Left lung (tissue), 10 donors: ENCODE results near the gene CABLES1. TPM values are rescaled to one million over a fixed set of nuclear protein-coding genes. Genes with fewer than 3 reads are reported as not detected.

ENCODE experiments used
- ATAC-seq: fragments of 200-7000 bp; cut with Tn5 transposase; one replicate; pipeline ENCODE4 v1.9.1; 2020; ENCODE audit warnings: moderate library complexity
- DNase-seq, 4 donors: peaks; one replicate each; pipeline ENCODE4 v3.0.0-alpha.2; 2013 to 2020
- H3K27ac ChIP-seq, 2 donors: fragments of 200-600 bp; sonication (generic) in 1 of 2; one replicate each; pipeline versions ENCODE4 v1.5.0 to v1.8.0; 2020 to 2021
- H3K27me3 ChIP-seq, 2 donors: fragments of 200-600 bp; sonication (generic) in 1 of 2; one replicate each; pipeline versions ENCODE4 v1.5.0 to v1.8.0; 2020 to 2021
- H3K36me3 ChIP-seq, 2 donors: fragments of 200-600 bp; sonication (generic) in 1 of 2; one replicate each; pipeline versions ENCODE4 v1.5.0 to v1.8.0; 2020 to 2021
- H3K4me1 ChIP-seq, 2 donors: fragments of 200-600 bp; one replicate each; pipeline ENCODE4 v1.8.0; 2021
- H3K4me3 ChIP-seq, 2 donors: fragments of 200-600 bp; sonication (generic) in 1 of 2; one replicate each; pipeline versions ENCODE4 v1.5.0 to v1.8.0; 2020 to 2021; ENCODE audit warnings: mild to moderate bottlenecking in 1 of 2
- H3K9me3 ChIP-seq, 2 donors: fragments of 200-600 bp; sonication (generic) in 1 of 2; one replicate each; pipeline versions ENCODE4 v1.5.0 to v1.8.0; 2020 to 2021
- CTCF ChIP-seq, 2 donors: fragments of 200-600 bp; sonication (generic) in 1 of 2; IDR thresholded peaks; one replicate each; pipeline versions ENCODE4 v1.5.0 to v1.8.0; 2021; ENCODE audit warnings: antibody characterized with exemption in 2 of 2
- intact Hi-C, 2 donors: fragments of 100-400 bp; cut with DNase I; formaldehyde crosslinking; loops; one replicate each; pipeline versions ENCODE4 v1.11.2 to v1.14.2; 2022
- polyA plus RNA-seq, 6 donors: library from polyadenylated mRNA; unstranded; fragments of 120-200 nt; gene quantifications; one replicate each; pipeline ENCODE4 v1.2.1, GENCODE V29; 2013; ENCODE audit not compliant: insufficient read length in 6 of 6
- total RNA-seq, 2 donors: library from RNA; stranded (reverse); fragmentation: NEBNext Ultra II Directional; extraction: Animal tissue kit (Norgen Biotek cat#: 25700); gene quantifications; one replicate each; pipeline ENCODE4 v1.2.1, GENCODE V29; 2021
- donor health status: DM: no; HTN: yes; CAD: no.
- donor health status: DM: no; HTN: no; CAD: no.

Gene CABLES1
- total and polyA plus RNA-seq, 8 donors, result 21.9 to 84.5 (median 71.6) TPM

- no peak overlapping the region for H3K27ac ChIP-seq
- H3K4me3 ChIP-seq, result no peak overlapping the region
- no peak for DNase-seq
- H3K36me3 ChIP-seq, result peaks cover 0 to 9% of the 10 kb centered on the region in 2 donors
- H3K9me3 ChIP-seq, result no peaks in the 10 kb centered on the region
- no peak for ATAC-seq
- H3K4me1 ChIP-seq, result peaks cover 7 to 37% of the 10 kb centered on the region in 2 donors
- no peaks in the 10 kb centered on the region for H3K27me3 ChIP-seq
- no peak for TF ChIP-seq CTCF (IDR thresholded peaks at IDR 0.05)
- intact Hi-C loops, result no loop called here
Observed at GRCh38 chr18:23253630-23254029, 118.3 kb downstream of the CABLES1 start.

- TF ChIP-seq CTCF (IDR thresholded peaks at IDR 0.05), result no peak
- Histone ChIP-seq H3K36me3 (peaks cover 0 to 9% of the 10 kb centered on the region in 2 donors), H3K4me1 (peaks cover 19 to 46% of the 10 kb centered on the region in 2 donors), H3K4me3 (no peak overlapping the region), H3K27ac (peak overlapping the region in 1 of 2 donors; percentile 73), H3K27me3 (no peaks in the 10 kb centered on the region), H3K9me3 (no peaks in the 10 kb centered on the region)
- no peak for ATAC-seq
- intact Hi-C loops, result no loop called here
- DNase-seq, result no peak
Observed at GRCh38 chr18:23257137-23257536, 121.9 kb downstream of the CABLES1 start.

GRCh38 chr18:23257686-23258565 is 122.6 kb downstream of the CABLES1 start:
- no peaks in the 10 kb centered on the region for H3K9me3 ChIP-seq
- peaks cover 19 to 46% of the 10 kb centered on the region in 2 donors for H3K4me1 ChIP-seq
- no peak for TF ChIP-seq CTCF (IDR thresholded peaks at IDR 0.05)
- DNase-seq (peak in 2 of 4 donors; percentile 47 to 63), ATAC-seq (no peak)
- peak overlapping the region; percentile 33 to 73 for H3K27ac ChIP-seq
- intact Hi-C loops, result no loop called here
- peaks cover 0 to 9% of the 10 kb centered on the region in 2 donors for H3K36me3 ChIP-seq
- no peak overlapping the region for H3K4me3 ChIP-seq
- H3K27me3 ChIP-seq, result no peaks in the 10 kb centered on the region

- no peak for TF ChIP-seq CTCF (IDR thresholded peaks at IDR 0.05)
- Histone ChIP-seq H3K36me3 (peaks cover 0 to 7% of the 10 kb centered on the region in 2 donors), H3K27ac (peak overlapping the region; percentile 73 to 90), H3K27me3 (no peaks in the 10 kb centered on the region), H3K4me1 (peaks cover 19 to 46% of the 10 kb centered on the region in 2 donors), H3K4me3 (no peak overlapping the region), H3K9me3 (no peaks in the 10 kb centered on the region)
- intact Hi-C loops, result no loop called here
- ATAC-seq (no peak), DNase-seq (no peak)
Observed at GRCh38 chr18:23258566-23259469, 123.5 kb downstream of the CABLES1 start.
